ENCODE measurements around the gene MPP4. TPM values are rescaled to one million over a fixed set of nuclear protein-coding genes. Genes with fewer than 3 reads are reported as not detected.

Gene MPP4
- total and polyA plus RNA-seq, 2 donors (not counting 1 experiment from before 2014, with no cell fraction given) = 0.50 to 4.4 TPM

- H3K27ac ChIP-seq (ENCODE audit: insufficient read depth, low read length) = no peak overlapping the region
- no peak overlapping the region for H3K9ac ChIP-seq (ENCODE audit: insufficient read depth, low read length)
- H3K9me3 ChIP-seq (ENCODE audit: control insufficient read depth, insufficient read depth, low read depth, low read length) = no peaks in the 10 kb centered on the region
- DNase-seq (ENCODE audit: low read depth in 2 of 2) = no peak
- no peaks in the 10 kb centered on the region for H3K4me1 ChIP-seq (ENCODE audit: control insufficient read depth, extremely low read depth, insufficient read depth, low read length)
- H3K36me3 ChIP-seq (ENCODE audit: control insufficient read depth, insufficient read depth, low read length) = no peaks in the 10 kb centered on the region
- H2AFZ ChIP-seq (ENCODE audit: low read length) = no peak overlapping the region
- H3K27me3 ChIP-seq (ENCODE audit: control insufficient read depth, insufficient read depth, low read length) = no peaks in the 10 kb centered on the region
- no peak overlapping the region for H3K4me2 ChIP-seq (ENCODE audit: extremely low read depth, insufficient read depth, low read length)
- TF ChIP-seq EZH2 (IDR thresholded peaks at IDR 0.05; ENCODE audit: low read length, missing control alignments) = no peak
- TF ChIP-seq CTCF (conservative IDR thresholded peaks at IDR 0.05 in 1 of 2, IDR thresholded peaks at IDR 0.05 in 1 of 2; ENCODE audit: low read depth in 1 of 2, low read length in 2 of 2) = no peak
- no peaks in the 10 kb centered on the region for H4K20me1 ChIP-seq (ENCODE audit: control insufficient read depth, extremely low read depth, insufficient read depth, low read length)
- H3K4me3 ChIP-seq (replicated peaks in 1 of 4; ENCODE audit: control extremely low read depth in 1 of 4, insufficient read depth in 1 of 4, low read depth in 3 of 4, low read length in 4 of 4) = no peak overlapping the region
- no peaks in the 10 kb centered on the region for H3K79me2 ChIP-seq (ENCODE audit: control insufficient read depth, insufficient read depth, low read length)
Observed at GRCh38 chr2:201608021-201608420, 90.4 kb downstream of the MPP4 start.

- Histone ChIP-seq H2AFZ (ENCODE audit: low read length) (no peak overlapping the region), H3K4me2 (ENCODE audit: extremely low read depth, insufficient read depth, low read length) (no peak overlapping the region), H3K9me3 (ENCODE audit: control insufficient read depth, insufficient read depth, low read depth, low read length) (no peaks in the 10 kb centered on the region), H3K4me1 (ENCODE audit: control insufficient read depth, extremely low read depth, insufficient read depth, low read length) (no peaks in the 10 kb centered on the region), H3K9ac (ENCODE audit: insufficient read depth, low read length) (no peak overlapping the region), H3K36me3 (ENCODE audit: control insufficient read depth, insufficient read depth, low read length) (no peaks in the 10 kb centered on the region), H3K4me3 (replicated peaks in 1 of 4; ENCODE audit: control extremely low read depth in 1 of 4, insufficient read depth in 1 of 4, low read depth in 3 of 4, low read length in 4 of 4) (no peak overlapping the region), H3K79me2 (ENCODE audit: control insufficient read depth, insufficient read depth, low read length) (no peaks in the 10 kb centered on the region), H4K20me1 (ENCODE audit: control insufficient read depth, extremely low read depth, insufficient read depth, low read length) (no peaks in the 10 kb centered on the region), H3K27me3 (ENCODE audit: control insufficient read depth, insufficient read depth, low read length) (no peaks in the 10 kb centered on the region), H3K27ac (ENCODE audit: insufficient read depth, low read length) (no peak overlapping the region)
- TF ChIP-seq CTCF (conservative IDR thresholded peaks at IDR 0.05 in 1 of 2, IDR thresholded peaks at IDR 0.05 in 1 of 2; ENCODE audit: low read depth in 1 of 2, low read length in 2 of 2) (no peak), EZH2 (IDR thresholded peaks at IDR 0.05; ENCODE audit: low read length, missing control alignments) (no peak)
- no peak for DNase-seq (ENCODE audit: low read depth in 2 of 2)
Observed at GRCh38 chr2:201607568-201607967, 90.9 kb downstream of the MPP4 start.

DNA sequence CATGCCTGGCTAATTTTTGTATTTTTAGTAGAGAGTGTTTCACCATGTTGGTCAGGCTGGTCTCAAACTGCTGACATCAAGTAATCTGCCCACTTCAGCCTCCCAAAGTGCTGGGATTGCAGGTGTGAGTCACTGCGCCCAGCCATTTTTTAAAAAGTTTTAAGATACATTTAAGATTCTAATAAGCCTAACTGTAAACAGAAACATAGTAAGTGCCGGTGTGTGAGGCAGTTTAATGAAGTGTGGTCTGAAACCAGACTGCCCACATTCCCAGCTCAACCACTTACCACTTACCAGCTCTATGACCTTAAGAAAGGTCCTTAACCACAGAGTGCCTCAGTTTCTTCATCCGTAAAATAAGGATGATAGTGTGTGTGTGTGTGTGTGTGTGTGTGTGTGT is 97.5 kb downstream of the MPP4 start:
- Histone ChIP-seq H4K20me1 (ENCODE audit: control insufficient read depth, extremely low read depth, insufficient read depth, low read length) (no peaks in the 10 kb centered on the region), H3K9me3 (ENCODE audit: control insufficient read depth, insufficient read depth, low read depth, low read length) (no peaks in the 10 kb centered on the region), H3K4me2 (ENCODE audit: extremely low read depth, insufficient read depth, low read length) (no peak overlapping the region), H3K4me3 (replicated peaks in 1 of 4; ENCODE audit: control extremely low read depth in 1 of 4, insufficient read depth in 1 of 4, low read depth in 3 of 4, low read length in 4 of 4) (no peak overlapping the region), H3K27ac (ENCODE audit: insufficient read depth, low read length) (no peak overlapping the region), H3K79me2 (ENCODE audit: control insufficient read depth, insufficient read depth, low read length) (no peaks in the 10 kb centered on the region), H3K36me3 (ENCODE audit: control insufficient read depth, insufficient read depth, low read length) (no peaks in the 10 kb centered on the region), H3K4me1 (ENCODE audit: control insufficient read depth, extremely low read depth, insufficient read depth, low read length) (no peaks in the 10 kb centered on the region), H2AFZ (ENCODE audit: low read length) (no peak overlapping the region), H3K27me3 (ENCODE audit: control insufficient read depth, insufficient read depth, low read length) (no peaks in the 10 kb centered on the region), H3K9ac (ENCODE audit: insufficient read depth, low read length) (no peak overlapping the region)
- peak in 1 of 2 donors; percentile 33 for DNase-seq (ENCODE audit: low read depth in 2 of 2)
- TF ChIP-seq EZH2 (IDR thresholded peaks at IDR 0.05; ENCODE audit: low read length, missing control alignments) = no peak
- no peak for TF ChIP-seq CTCF (conservative IDR thresholded peaks at IDR 0.05 in 1 of 2, IDR thresholded peaks at IDR 0.05 in 1 of 2; ENCODE audit: low read depth in 1 of 2, low read length in 2 of 2)

All from fibroblast of lung (primary cell).